ENCODE measurements around the gene ERP27.

ERP27 gene

GRCh38 chr12:14962797-14963196 lies 24.5 kb upstream of the ERP27 start:
- Histone ChIP-seq H3K36me3 (ENCODE audit: control insufficient read depth, insufficient read depth, low read length) (peaks cover 2% of the 10 kb centered on the region), H3K27me3 (replicated peaks; ENCODE audit: control insufficient read depth, insufficient read depth, low read length) (no peaks in the 10 kb centered on the region), H3K4me3 (replicated peaks; ENCODE audit: low read depth, low read length) (peak overlapping the region; percentile 88)
- no peak for DNase-seq (ENCODE audit: extremely low read depth, insufficient read length)
- no peak for TF ChIP-seq CTCF (IDR thresholded peaks at IDR 0.05; ENCODE audit: insufficient read depth, low read length, poor library complexity, severe bottlenecking)

- peaks cover 4% of the 10 kb centered on the region for H3K36me3 ChIP-seq (ENCODE audit: control insufficient read depth, insufficient read depth, low read length)
- H3K27me3 ChIP-seq (replicated peaks; ENCODE audit: control insufficient read depth, insufficient read depth, low read length): no peaks in the 10 kb centered on the region
- no peak for TF ChIP-seq CTCF (IDR thresholded peaks at IDR 0.05; ENCODE audit: insufficient read depth, low read length, poor library complexity, severe bottlenecking)
- no peak for DNase-seq (ENCODE audit: extremely low read depth, insufficient read length)
- H3K4me3 ChIP-seq (replicated peaks; ENCODE audit: low read depth, low read length): peak overlapping the region; percentile 88
These were observed 23.8 kb upstream of the ERP27 start for GRCh38 chr12:14962153-14962539.

GRCh38 chr12:14961466-14962152 lies 23.3 kb upstream of the ERP27 start, which contains the start of gene ARHGDIB:
ARHGDIB (minus strand) TSS chr12:14961601; CDS start chr12:14950712, 10,889 bp downstream.
- no peak for TF ChIP-seq CTCF (IDR thresholded peaks at IDR 0.05; ENCODE audit: insufficient read depth, low read length, poor library complexity, severe bottlenecking)
- Histone ChIP-seq H3K36me3 (ENCODE audit: control insufficient read depth, insufficient read depth, low read length) (peaks cover 4% of the 10 kb centered on the region), H3K27me3 (replicated peaks; ENCODE audit: control insufficient read depth, insufficient read depth, low read length) (no peaks in the 10 kb centered on the region), H3K4me3 (replicated peaks; ENCODE audit: low read depth, low read length) (peak within 1 kb of the TSS; percentile 88)
- peak; percentile 82 for DNase-seq (ENCODE audit: extremely low read depth, insufficient read length)

- DNase-seq (ENCODE audit: extremely low read depth, insufficient read length): peak; percentile 54
- Histone ChIP-seq H3K4me3 (replicated peaks; ENCODE audit: low read depth, low read length) (peak overlapping the region; percentile 88), H3K36me3 (ENCODE audit: control insufficient read depth, insufficient read depth, low read length) (peaks cover 4% of the 10 kb centered on the region), H3K27me3 (replicated peaks; ENCODE audit: control insufficient read depth, insufficient read depth, low read length) (no peaks in the 10 kb centered on the region)
- no peak for TF ChIP-seq CTCF (IDR thresholded peaks at IDR 0.05; ENCODE audit: insufficient read depth, low read length, poor library complexity, severe bottlenecking)
These were observed 22.5 kb upstream of the ERP27 start for GRCh38 chr12:14960548-14961465.

GRCh38 chr12:14959916-14960496 lies 21.7 kb upstream of the ERP27 start:
- no peak for DNase-seq (ENCODE audit: extremely low read depth, insufficient read length)
- peaks cover 4% of the 10 kb centered on the region for H3K36me3 ChIP-seq (ENCODE audit: control insufficient read depth, insufficient read depth, low read length)
- H3K4me3 ChIP-seq (replicated peaks; ENCODE audit: low read depth, low read length): peak overlapping the region; percentile 88
- TF ChIP-seq CTCF (IDR thresholded peaks at IDR 0.05; ENCODE audit: insufficient read depth, low read length, poor library complexity, severe bottlenecking): no peak
- no peaks in the 10 kb centered on the region for H3K27me3 ChIP-seq (replicated peaks; ENCODE audit: control insufficient read depth, insufficient read depth, low read length)
